ENCODE data around the gene PIEZO2.

PIEZO2 gene

DNA sequence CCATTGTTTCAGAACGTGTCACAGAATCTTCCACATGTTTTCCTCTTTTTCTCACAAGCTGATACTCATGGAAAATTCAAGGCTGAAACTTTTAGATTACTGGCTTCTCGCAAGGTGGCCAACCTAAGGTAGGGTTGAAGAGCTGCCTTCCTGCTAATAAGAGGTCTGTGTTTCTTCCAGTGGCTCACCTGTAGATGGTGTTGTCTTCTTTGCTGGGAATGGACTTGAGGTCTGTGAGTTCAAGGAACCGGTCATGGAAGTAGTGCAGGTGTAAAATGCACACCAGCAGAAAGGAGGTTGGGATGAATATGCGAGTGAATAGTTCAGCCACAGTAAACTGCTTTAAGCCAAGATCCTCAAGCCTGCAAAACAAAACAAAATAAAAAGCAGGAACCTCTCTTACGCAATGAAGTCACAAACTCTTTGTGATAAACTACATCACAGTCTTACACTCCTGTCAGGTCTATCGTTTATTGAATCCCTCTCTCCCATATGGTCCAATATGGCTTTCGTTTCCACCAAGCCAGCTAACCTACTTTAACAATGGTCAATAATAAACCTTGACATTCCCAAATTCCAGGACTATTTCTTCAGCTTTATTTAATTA lies 364.7 kb downstream of the PIEZO2 start (continued):
- TF ChIP-seq ZBTB49 (tag by site-specific recombination; IDR thresholded peaks at IDR 0.05; ENCODE audit: low read depth), result no peak
- no peak for TF ChIP-seq ZNF175 (tag by site-specific recombination; IDR thresholded peaks at IDR 0.05)
- no peak for TF ChIP-seq ZBTB8A (tag by site-specific recombination; IDR thresholded peaks at IDR 0.05)
- TF ChIP-seq CTCF (tag by site-specific recombination; IDR thresholded peaks at IDR 0.05), result no peak
- TF ChIP-seq, protein P1, sequence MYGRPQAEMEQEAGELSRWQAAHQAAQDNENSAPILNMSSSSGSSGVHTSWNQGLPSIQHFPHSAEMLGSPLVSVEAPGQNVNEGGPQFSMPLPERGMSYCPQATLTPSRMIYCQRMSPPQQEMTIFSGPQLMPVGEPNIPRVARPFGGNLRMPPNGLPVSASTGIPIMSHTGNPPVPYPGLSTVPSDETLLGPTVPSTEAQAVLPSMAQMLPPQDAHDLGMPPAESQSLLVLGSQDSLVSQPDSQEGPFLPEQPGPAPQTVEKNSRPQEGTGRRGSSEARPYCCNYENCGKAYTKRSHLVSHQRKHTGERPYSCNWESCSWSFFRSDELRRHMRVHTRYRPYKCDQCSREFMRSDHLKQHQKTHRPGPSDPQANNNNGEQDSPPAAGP (tag by site-specific recombination; IDR thresholded peaks at IDR 0.05), result no peak

DNA sequence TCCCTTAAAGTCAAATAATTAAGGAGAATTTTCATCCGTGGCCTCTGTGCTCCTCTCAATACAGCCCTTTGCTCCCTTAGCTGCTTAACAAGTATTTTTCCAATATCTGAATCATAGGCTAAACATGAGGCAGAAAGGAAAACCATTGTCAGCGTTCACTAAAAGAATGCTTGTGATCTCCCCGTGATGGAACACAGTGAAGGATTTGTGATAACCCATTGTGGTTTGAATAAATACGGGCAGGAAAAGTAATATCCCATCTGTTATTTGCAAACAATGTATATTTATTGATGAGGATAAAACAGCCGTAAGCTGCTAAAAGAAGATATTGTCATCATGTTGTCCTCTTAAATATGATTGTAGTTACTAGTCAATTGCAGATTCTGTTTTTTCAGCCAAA lies 365.4 kb downstream of the PIEZO2 start:
- ChIA-PET POLR2A (no interaction called here), CTCF (interaction anchor here (0.6 to 5.5 kb wide), 4 partner anchors 9 to 1714 kb away, joined by 3 to 40 read pairs (median 5); no protein-coding TSS in a partner anchor)
- Histone ChIP-seq H3K4me3 (ENCODE audit: low read depth, low read length) (no peak overlapping the region), H3K27ac (ENCODE audit: extremely low read depth, low read depth, low read length) (no peak overlapping the region), H3K9me3 (ENCODE audit: control insufficient read depth, insufficient read depth, low read depth, low read length) (no peaks in the 10 kb centered on the region), H3K4me1 (ENCODE audit: control insufficient read depth, insufficient read depth, low read length) (no peaks in the 10 kb centered on the region), H3K36me3 (ENCODE audit: control insufficient read depth in 2 of 2, insufficient read depth in 1 of 2, low read length in 2 of 2) (no peaks in the 10 kb centered on the region)
- TF ChIP-seq PRDM2 (tag by site-specific recombination; IDR thresholded peaks at IDR 0.05; ENCODE audit: borderline replicate concordance), result no peak
- TF ChIP-seq, protein P1 (tag by site-specific recombination; IDR thresholded peaks at IDR 0.05), result no peak
- no peak for TF ChIP-seq ZNF280D (tag by site-specific recombination; IDR thresholded peaks at IDR 0.05)
